ENCODE measurements around the gene DIDO1. TPM values are rescaled to one million over a fixed set of nuclear protein-coding genes. Genes with fewer than 3 reads are reported as not detected.

DIDO1 gene
- total and polyA plus RNA-seq, 2 donors (not counting 1 experiment from before 2014, with no cell fraction given): 57.6 to 124 TPM

DNA sequence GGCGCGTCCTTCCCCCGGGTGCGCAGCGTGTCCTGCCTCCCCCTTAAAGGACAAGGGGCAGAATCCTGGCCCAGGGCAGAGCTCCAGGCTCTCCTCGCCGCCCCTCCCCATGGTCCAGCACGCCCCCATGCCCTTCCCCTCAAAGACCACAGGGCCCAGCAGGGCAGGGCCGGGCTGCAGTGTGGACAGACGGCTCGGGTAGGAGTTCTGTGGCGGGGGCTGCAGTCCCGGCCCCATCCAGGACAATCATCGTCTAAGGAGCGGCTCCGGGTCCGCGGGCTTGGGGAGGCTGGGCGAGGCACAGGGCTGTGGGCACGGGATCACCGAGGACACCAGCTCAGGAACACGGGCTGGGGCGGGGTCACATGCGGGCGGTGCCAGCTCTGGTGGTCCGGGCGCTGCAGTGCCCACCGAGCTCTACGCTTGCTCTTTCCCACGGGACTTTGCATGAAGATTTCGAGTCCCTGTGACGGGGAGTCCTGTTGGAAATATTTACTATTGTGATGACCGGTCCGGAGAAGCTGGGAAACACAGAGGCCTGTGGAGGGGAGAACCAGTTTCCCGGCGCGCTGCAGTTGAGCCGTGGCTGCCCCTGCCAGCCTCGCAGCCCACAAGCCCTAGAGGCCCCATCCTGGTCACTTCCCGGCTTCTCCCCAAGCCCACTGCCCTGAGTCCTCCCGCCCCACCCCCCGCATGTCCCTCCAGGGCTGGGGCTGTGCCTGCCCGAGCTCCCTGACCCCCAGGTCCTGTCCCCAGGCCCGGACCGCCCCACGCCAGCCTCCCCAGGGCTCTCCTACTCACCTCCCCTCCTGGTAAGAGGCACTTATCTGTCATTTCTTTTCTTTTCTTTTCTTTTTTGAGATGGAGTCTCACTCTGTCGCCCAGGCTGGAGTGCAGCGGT is 46.8 kb upstream of the DIDO1 start:
- H3K79me2 ChIP-seq (ENCODE audit: control insufficient read depth, insufficient read depth, low read length): no peaks in the 10 kb centered on the region
- Mint-ChIP-seq H3K4me3 (peak overlapping the region; percentile 10), H3K4me1 (peaks cover 38% of the 10 kb centered on the region), H3K27me3 (peaks cover 42% of the 10 kb centered on the region), H3K27ac (no peak overlapping the region), H3K9me3 (ENCODE audit: insufficient read depth) (no peaks in the 10 kb centered on the region)
- ATAC-seq (ENCODE audit: low read depth) (no peak), DNase-seq (peak; percentile 43)
- ChIA-PET POLR2A (interaction anchor here (0.9 to 1.7 kb wide), 4 partner anchors 19 to 73 kb away, joined by 3 to 12 read pairs (median 8); no protein-coding TSS in a partner anchor), CTCF (interaction anchor here (0.6 to 1.9 kb wide), 21 partner anchors 9 to 250 kb away, joined by 3 to 24 read pairs (median 4); partner anchors contain the start of gene SLC17A9)
- peaks cover 27 to 33% of the 10 kb centered on the region in 2 donors for H3K4me1 ChIP-seq (ENCODE audit: control insufficient read depth in 2 of 2, insufficient read depth in 2 of 2, low read length in 2 of 2)
- peaks cover 0 to 70% (median 29%) of the 10 kb centered on the region in 4 experiments for H3K27me3 ChIP-seq (replicated peaks in 1 of 4; ENCODE audit: control extremely low read depth in 1 of 4, control insufficient read depth in 3 of 4, insufficient read depth in 4 of 4, low read length in 3 of 4)
- H3K36me3 ChIP-seq (replicated peaks in 1 of 2; ENCODE audit: control extremely low read depth in 1 of 2, control insufficient read depth in 1 of 2, extremely low read depth in 1 of 2, insufficient read depth in 2 of 2, low read length in 1 of 2): no peaks in the 10 kb centered on the region
- H4K20me1 ChIP-seq (ENCODE audit: control insufficient read depth, insufficient read depth, low read length, poor library complexity, severe bottlenecking): no peaks in the 10 kb centered on the region
- H3K9ac ChIP-seq (ENCODE audit: low read length): peak overlapping the region; percentile 17
- intact Hi-C loops (cut with micrococcal nuclease): loop anchor here (1.0 kb wide), 4 partner anchors 19 to 83 kb away; no protein-coding TSS in a partner anchor
- H2AFZ ChIP-seq (ENCODE audit: insufficient read depth, low read depth, low read length, poor library complexity, severe bottlenecking): peak overlapping the region; percentile 71
- peak overlapping the region in 3 of 5 experiments; percentile 38 to 49 (median 45) for H3K4me3 ChIP-seq (ENCODE audit: control extremely low read depth in 1 of 5, extremely low read depth in 1 of 5, insufficient read depth in 1 of 5, low read depth in 2 of 5, low read length in 4 of 5)
- no peak overlapping the region for H3K27ac ChIP-seq (ENCODE audit: low read length in 2 of 2)
- H3K9me3 ChIP-seq (ENCODE audit: control extremely low read depth in 1 of 3, control insufficient read depth in 2 of 3, insufficient read depth in 1 of 3, low read length in 2 of 3): peaks cover 0 to 9% (median 0%) of the 10 kb centered on the region in 3 donors
- WGBS (ENCODE audit: insufficient coverage): 28% methylated on average over 44 of the region's 48 CpGs
- TF ChIP-seq CTCF (IDR thresholded peaks at IDR 0.05) (no peak), EZH2 (IDR thresholded peaks at IDR 0.05; ENCODE audit: borderline replicate concordance, insufficient read depth, low read depth, low read length, poor library complexity, severe bottlenecking) (no peak)
- H3K4me2 ChIP-seq (replicated peaks; ENCODE audit: low read depth, low read length, poor library complexity, severe bottlenecking): peak overlapping the region; percentile 87

Measured in B cell (primary cell).